H1 (cell line): ENCODE results near the gene MED12L. TPM values are rescaled to one million over a fixed set of nuclear protein-coding genes. Genes with fewer than 3 reads are reported as not detected.

Experiments used
- CTCF ChIA-PET: fragments of 300-600 bp; sonication (Branson Sonifier 250); formaldehyde crosslinking; loops from one replicate; lab custom pipeline; 2021; ENCODE audit not compliant: partially characterized antibody; lab: Charles Lee
- POLR2A ChIA-PET: fragments of 300-600 bp; sonication (Branson Sonifier 250); formaldehyde crosslinking; loops from one replicate; lab custom pipeline; 2021; ENCODE audit warnings: inconsistent platforms; ENCODE audit not compliant: partially characterized antibody; lab: Charles Lee
- DNase-seq, 2 experiments: peaks; one replicate each; pipeline versions ENCODE4 v3.0.0 to v3.0.0-alpha.2; 2010 to 2022; ENCODE audit warnings: low spot score in 2 of 2, low read depth in 1 of 2, mixed read lengths in 1 of 2
- FAIRE-seq: peaks from 2 replicates; lab custom pipeline; 2011; peaks lifted over from hg19 to GRCh38; lab: Jason Lieb, UNC
- H2AFZ ChIP-seq: 2 replicates; pipeline ENCODE4 v1.8.1; 2012; ENCODE audit warnings: low read length, inconsistent platforms
- H2AK5ac ChIP-seq: 2 replicates; pipeline ENCODE4 v1.6.1; 2013; ENCODE audit warnings: low read depth, low read length
- H2BK120ac ChIP-seq: replicated peaks from 2 replicates; pipeline ENCODE3; 2013; ENCODE audit warnings: low read depth, low read length, inconsistent platforms
- H2BK12ac ChIP-seq: 2 replicates; pipeline ENCODE4 v1.6.1; 2013; ENCODE audit warnings: low read depth, low read length
- H2BK15ac ChIP-seq: 2 replicates; pipeline ENCODE4 v1.6.1; 2013; ENCODE audit warnings: low read length
- H2BK20ac ChIP-seq: 2 replicates; pipeline ENCODE4 v1.6.1; 2013; ENCODE audit warnings: low read length
- H2BK5ac ChIP-seq: 2 replicates; pipeline ENCODE4 v1.6.1; 2013; ENCODE audit warnings: low read depth, low read length
- H3K14ac ChIP-seq: 2 replicates; pipeline ENCODE4 v1.6.1; 2013; ENCODE audit warnings: inconsistent platforms; ENCODE audit not compliant: insufficient read length
- H3K18ac ChIP-seq: 2 replicates; pipeline ENCODE4 v1.6.1; 2013; ENCODE audit warnings: low read length; ENCODE audit errors: extremely low read depth
- H3K23ac ChIP-seq: 2 replicates; pipeline ENCODE4 v1.6.1; 2013; ENCODE audit warnings: inconsistent platforms; ENCODE audit not compliant: insufficient read length
- H3K23me2 ChIP-seq: 2 replicates; pipeline ENCODE4 v1.6.1; 2013; ENCODE audit warnings: low read depth, low read length
- H3K27ac ChIP-seq: 2 replicates; pipeline ENCODE4 v1.6.1; 2011; ENCODE audit warnings: low read depth, low read length, inconsistent platforms
- H3K27me3 ChIP-seq, 4 experiments: replicated peaks in 1 of 4; 1 replicate in 1 of 4; 2 replicates in 3 of 4; pipeline versions ENCODE4 v1.6.1 to v1.8.1; 2011 to 2013; ENCODE audit warnings: low read length in 3 of 4, mild to moderate bottlenecking in 3 of 4, inconsistent platforms in 2 of 4, mixed read lengths in 2 of 4, moderate library complexity in 1 of 4; ENCODE audit not compliant: control insufficient read depth in 3 of 4, insufficient read depth in 3 of 4; ENCODE audit errors: extremely low read depth in 1 of 4
- H3K36me3 ChIP-seq, 4 experiments: 2 replicates each; pipeline versions ENCODE4 v1.6.1 to v1.8.1; 2011 to 2013; ENCODE audit warnings: mild to moderate bottlenecking in 4 of 4, low read length in 3 of 4, moderate library complexity in 2 of 4, control low read depth in 1 of 4, inconsistent platforms in 1 of 4; ENCODE audit not compliant: insufficient read depth in 4 of 4, control insufficient read depth in 2 of 4
- H3K4ac ChIP-seq: replicated peaks from 2 replicates; pipeline ENCODE3; 2013; ENCODE audit warnings: low read length, low read depth, mixed read lengths, inconsistent platforms; ENCODE audit not compliant: insufficient read length
- H3K4me1 ChIP-seq, 4 experiments: replicated peaks in 1 of 4; 1 replicate in 1 of 4; 2 replicates in 3 of 4; pipeline versions ENCODE4 v1.6.1 to v1.8.1; 2011 to 2013; ENCODE audit warnings: low read length in 3 of 4, inconsistent platforms in 2 of 4, mixed read lengths in 1 of 4; ENCODE audit not compliant: insufficient read depth in 4 of 4, control insufficient read depth in 3 of 4
- H3K4me2 ChIP-seq, 2 experiments: 2 replicates each; pipeline versions ENCODE4 v1.6.1 to v1.8.1; 2011 to 2013; ENCODE audit warnings: low read depth in 2 of 2, low read length in 2 of 2, control low read depth in 1 of 2, inconsistent platforms in 1 of 2, mild to moderate bottlenecking in 1 of 2; ENCODE audit not compliant: insufficient read depth in 1 of 2
- H3K4me3 ChIP-seq, 4 experiments: fragments of 200-600, 300-600 bp in 1 of 4; sonication (generic), shearing (Covaris generic), sonication (Bioruptor Twin) in 1 of 4; 2 replicates each; pipeline versions ENCODE4 v1.5.1 to v1.8.1; 2011 to 2016; ENCODE audit warnings: low read length in 4 of 4, low read depth in 3 of 4, control low read depth in 2 of 4, inconsistent platforms in 2 of 4, mild to moderate bottlenecking in 2 of 4, mixed read lengths in 1 of 4, moderate library complexity in 1 of 4; ENCODE audit not compliant: insufficient read depth in 2 of 4; ENCODE audit errors: extremely low read depth in 1 of 4
- H3K56ac ChIP-seq: replicated peaks from 2 replicates; pipeline ENCODE3; 2013; ENCODE audit warnings: low read depth, mild to moderate bottlenecking, mixed read lengths, low read length, inconsistent platforms; ENCODE audit not compliant: insufficient read length
- H3K79me1 ChIP-seq: 2 replicates; pipeline ENCODE4 v1.6.1; 2013; ENCODE audit warnings: low read depth, low read length, control low read depth
- H3K79me2 ChIP-seq, 2 experiments: 2 replicates each; pipeline versions ENCODE4 v1.6.1 to v1.8.1; 2012 to 2013; ENCODE audit warnings: low read length in 2 of 2, mild to moderate bottlenecking in 2 of 2, inconsistent platforms in 1 of 2; ENCODE audit not compliant: insufficient read depth in 2 of 2, control insufficient read depth in 1 of 2
- H3K9ac ChIP-seq, 4 experiments: replicated peaks in 1 of 4; 1 replicate in 1 of 4; 2 replicates in 3 of 4; pipeline versions ENCODE4 v1.6.1 to v1.8.1; 2011 to 2013; ENCODE audit warnings: low read depth in 3 of 4, low read length in 3 of 4, control low read depth in 2 of 4, mild to moderate bottlenecking in 2 of 4, moderate library complexity in 2 of 4, inconsistent platforms in 1 of 4; ENCODE audit errors: extremely low read depth in 1 of 4
- H3K9me3 ChIP-seq, 2 experiments: 2 replicates each; pipeline versions ENCODE4 v1.6.1 to v1.8.1; 2012 to 2013; ENCODE audit warnings: mild to moderate bottlenecking in 2 of 2, moderate library complexity in 2 of 2, control low read depth in 1 of 2, inconsistent platforms in 1 of 2, low read depth in 1 of 2, low read length in 1 of 2, mixed read lengths in 1 of 2; ENCODE audit not compliant: insufficient read depth in 2 of 2
- H4K20me1 ChIP-seq, 2 experiments: replicated peaks in 1 of 2; 2 replicates each; pipeline versions ENCODE3 to v1.8.1; 2011 to 2013; ENCODE audit warnings: inconsistent platforms in 2 of 2, low read length in 2 of 2, mild to moderate bottlenecking in 1 of 2; ENCODE audit not compliant: insufficient read depth in 2 of 2, control insufficient read depth in 1 of 2
- H4K5ac ChIP-seq: 2 replicates; pipeline ENCODE4 v1.6.1; 2013; ENCODE audit warnings: low read length, low read depth, mixed read lengths, inconsistent platforms; ENCODE audit not compliant: insufficient read length
- H4K8ac ChIP-seq: 2 replicates; pipeline ENCODE4 v1.8.0; 2013; ENCODE audit warnings: mild to moderate bottlenecking, moderate library complexity, low read length, inconsistent platforms; ENCODE audit not compliant: insufficient read depth; ENCODE audit errors: extremely low read depth
- H4K91ac ChIP-seq: replicated peaks from 2 replicates; pipeline ENCODE3; 2013; ENCODE audit warnings: low read length, mixed read lengths, inconsistent platforms; ENCODE audit not compliant: insufficient read length
- BRCA1 ChIP-seq: IDR thresholded peaks from 2 replicates; pipeline ENCODE4 v1.6.1; 2012; ENCODE audit warnings: low read depth, low read length, improper control_type of control experiment
- CEBPB ChIP-seq: IDR thresholded peaks from 2 replicates; pipeline ENCODE4 v1.6.1; 2012; ENCODE audit warnings: low read depth, low read length
- CHD2 ChIP-seq: IDR thresholded peaks from 2 replicates; pipeline ENCODE4 v1.6.1; 2012; ENCODE audit warnings: low read length, improper control_type of control experiment
- EZH2 ChIP-seq: fragments of 200-600 bp; sonication (generic); IDR thresholded peaks from 2 replicates; pipeline ENCODE4 v1.7.1; 2012; ENCODE audit warnings: low read depth, mild to moderate bottlenecking, moderate library complexity, low read length, inconsistent platforms; ENCODE audit not compliant: severe bottlenecking
- FOSL1 ChIP-seq: IDR thresholded peaks from 2 replicates; pipeline ENCODE4 v1.6.1; 2011; ENCODE audit warnings: mild to moderate bottlenecking, low read depth, low read length, moderate library complexity; ENCODE audit not compliant: insufficient read depth
- MAFK ChIP-seq: IDR thresholded peaks from 2 replicates; pipeline ENCODE4 v1.6.1; 2012; ENCODE audit warnings: low read depth, mild to moderate bottlenecking, improper control_type of control experiment, low read length
- NRF1 ChIP-seq: IDR thresholded peaks from 2 replicates; pipeline ENCODE4 v1.6.1; 2011; ENCODE audit warnings: mild to moderate bottlenecking, low read depth, low read length, improper control_type of control experiment
- PHF8 ChIP-seq: fragments of 200-600 bp; sonication (generic); conservative IDR thresholded peaks from 2 replicates; pipeline ENCODE4 v1.7.1; 2012; ENCODE audit warnings: low read depth, mild to moderate bottlenecking, inconsistent platforms, low read length, moderate library complexity
- POLR2A ChIP-seq, 2 experiments: IDR thresholded peaks; 1 replicate in 1 of 2; 2 replicates in 1 of 2; pipeline ENCODE4 v1.6.1; 2011; ENCODE audit warnings: low read depth in 2 of 2, low read length in 2 of 2, mild to moderate bottlenecking in 2 of 2; ENCODE audit errors: control extremely low read depth in 1 of 2
- SAP30 ChIP-seq: fragments of 300-600 bp; sonication (generic); IDR thresholded peaks from 2 replicates; pipeline ENCODE4 v1.7.1; 2012; ENCODE audit warnings: low read length, moderate library complexity, mild to moderate bottlenecking, inconsistent platforms; ENCODE audit not compliant: insufficient read depth, insufficient replicate concordance
- TAF1 ChIP-seq: IDR thresholded peaks from 2 replicates; pipeline ENCODE4 v1.6.1; 2011; ENCODE audit warnings: mild to moderate bottlenecking, low read depth, low read length
- TBP ChIP-seq: IDR thresholded peaks from 2 replicates; pipeline ENCODE4 v1.6.1; 2011; ENCODE audit warnings: low read depth, low read length, improper control_type of control experiment
- WGBS, 2 experiments: shearing (Covaris generic) in 1 of 2; methylation state at CpG; one replicate each; pipeline versions ENCODE4 v1.1.6 to v1.1.7; 2013 to 2015; ENCODE audit warnings: low lambda C conversion rate in 2 of 2, mixed read lengths in 2 of 2, inconsistent platforms in 1 of 2, low coverage in 1 of 2, missing lambda C conversion rate in 1 of 2; ENCODE audit not compliant: insufficient replicate concordance in 2 of 2, insufficient coverage in 1 of 2, insufficient read length in 1 of 2; ENCODE audit errors: extremely low coverage in 1 of 2, missing lambda C conversion rate in 1 of 2; 5-methylcytosine and 5-hydroxymethylcytosine counted together
- polyA plus RNA-seq, 7 experiments: library from polyadenylated mRNA; depleted of rRNA in 3 of 7; stranded (reverse) in 5 of 7; unstranded in 2 of 7; fragments of >200 nt in 5 of 7; fragments of 200-250 nt in 2 of 7; gene quantifications; 1 replicate in 5 of 7; 2 replicates in 1 of 7; 4 replicates in 1 of 7; pipeline versions ENCODE4 v1.2.1 to v1.2.3, GENCODE V29; 2011 to 2013; ENCODE audit warnings: missing spikeins in 2 of 7, mixed read lengths in 2 of 7
- total RNA-seq: library from RNA; stranded (reverse); fragmentation: NEBNext Ultra II Directional; extraction: Animal tissue kit (Norgen Biotek cat#: 25700); gene quantifications from 2 replicates; pipeline ENCODE4 v1.2.1, GENCODE V29; 2021
- TF ChIP-seq, protein P1 (sequence below): IDR thresholded peaks from 2 replicates; pipeline ENCODE4 v1.6.1; 2012; ENCODE audit warnings: inconsistent platforms

The MED12L gene
- total and polyA plus RNA-seq, 2 of the 8 experiments (the other 6 are each of a cell fraction or from before 2014, with no cell fraction given) = 3.6 to 26.2 TPM

GRCh38 chr3:151372063-151372820, 286.8 kb downstream of the MED12L start:
- 76% methylated on average over 4 of the region's 4 CpGs; no CpG with 5 or more reads in 1 of the 2 experiments for WGBS, 2 experiments
- DNase-seq (no peak), FAIRE-seq (no peak)
- TF ChIP-seq BRCA1 (no peak), TBP (no peak), POLR2A (IDR thresholded peaks at IDR 0.05; ENCODE audit: control extremely low read depth in 1 of 2, low read depth in 2 of 2, low read length in 2 of 2) (no peak), CHD2 (no peak), NRF1 (no peak), PHF8 (no peak), MAFK (no peak), TAF1 (no peak), CEBPB (no peak), FOSL1 (no peak), SAP30 (no peak), EZH2 (no peak)
- TF ChIP-seq, protein P1, sequence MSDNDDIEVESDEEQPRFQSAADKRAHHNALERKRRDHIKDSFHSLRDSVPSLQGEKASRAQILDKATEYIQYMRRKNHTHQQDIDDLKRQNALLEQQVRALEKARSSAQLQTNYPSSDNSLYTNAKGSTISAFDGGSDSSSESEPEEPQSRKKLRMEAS = no peak
- H2BK20ac ChIP-seq = no peak overlapping the region
- H3K56ac ChIP-seq = no peak overlapping the region
- no peak overlapping the region for H2BK5ac ChIP-seq
- H3K36me3 ChIP-seq = peaks cover 0 to 5% (median 0%) of the 10 kb centered on the region in 4 experiments; a peak in 2 of 8 replicates
- no peak overlapping the region for H4K91ac ChIP-seq
- no peak overlapping the region for H2BK15ac ChIP-seq
- H4K5ac ChIP-seq = no peak overlapping the region
- H3K79me2 ChIP-seq = no peaks in the 10 kb centered on the region
- H3K4ac ChIP-seq = no peak overlapping the region
- CTCF ChIA-PET = no interaction called here
- no peak overlapping the region for H3K4me3 ChIP-seq
- H4K8ac ChIP-seq = no peak overlapping the region
- H3K27me3 ChIP-seq = no peaks in the 10 kb centered on the region
- H4K20me1 ChIP-seq = no peaks in the 10 kb centered on the region
- H2BK12ac ChIP-seq = no peak overlapping the region
- H3K14ac ChIP-seq = no peak overlapping the region
- no peak overlapping the region for H3K18ac ChIP-seq
- H2BK120ac ChIP-seq = no peak overlapping the region
- H2AFZ ChIP-seq = no peak overlapping the region
- no peak overlapping the region for H3K4me2 ChIP-seq
- no peaks in the 10 kb centered on the region for H3K9me3 ChIP-seq
- no peaks in the 10 kb centered on the region for H3K79me1 ChIP-seq
- no peaks in the 10 kb centered on the region for H3K4me1 ChIP-seq
- POLR2A ChIA-PET = no interaction called here
- no peak overlapping the region for H2AK5ac ChIP-seq
- H3K9ac ChIP-seq = no peak overlapping the region
- H3K23ac ChIP-seq = no peak overlapping the region
- no peak overlapping the region for H3K27ac ChIP-seq
- H3K23me2 ChIP-seq = no peaks in the 10 kb centered on the region
